ENCODE measurements around the gene TRMT1.

- TF ChIP-seq CTCF (conservative IDR thresholded peaks at IDR 0.05; ENCODE audit: low read depth, low read length) (no peak), EZH2phosphoT487 (IDR thresholded peaks at IDR 0.05; ENCODE audit: borderline replicate concordance, low read length) (no peak)
Observed at GRCh38 chr19:13122980-13123957, 6.7 kb upstream of the TRMT1 start.

Data from PC-3 (cell line).